Measurements from ENCODE around the gene SNRPB2.

- no peak for TF ChIP-seq POLR2A (IDR thresholded peaks at IDR 0.05)
- no peak for TF ChIP-seq CTCF (IDR thresholded peaks at IDR 0.05)
Measured at GRCh38 chr20:16771213-16771612, 41.4 kb downstream of the SNRPB2 start.
